DND-41 (cell line): Measurements from ENCODE around the gene LHPP.

Experiments used
- EZH2 ChIP-seq: IDR thresholded peaks from 3 replicates; pipeline ENCODE4 v1.6.1; 2012; ENCODE audit warnings: borderline replicate concordance, low read depth, mild to moderate bottlenecking, moderate library complexity, low read length, inconsistent platforms; ENCODE audit not compliant: severe bottlenecking
- TF ChIP-seq, protein P1 (sequence below): IDR thresholded peaks from 2 replicates; pipeline ENCODE4 v1.5.1; 2012; ENCODE audit warnings: borderline replicate concordance, low read length, moderate library complexity, mild to moderate bottlenecking; ENCODE audit not compliant: poor library complexity, severe bottlenecking; ENCODE audit errors: extremely low read depth

DNA sequence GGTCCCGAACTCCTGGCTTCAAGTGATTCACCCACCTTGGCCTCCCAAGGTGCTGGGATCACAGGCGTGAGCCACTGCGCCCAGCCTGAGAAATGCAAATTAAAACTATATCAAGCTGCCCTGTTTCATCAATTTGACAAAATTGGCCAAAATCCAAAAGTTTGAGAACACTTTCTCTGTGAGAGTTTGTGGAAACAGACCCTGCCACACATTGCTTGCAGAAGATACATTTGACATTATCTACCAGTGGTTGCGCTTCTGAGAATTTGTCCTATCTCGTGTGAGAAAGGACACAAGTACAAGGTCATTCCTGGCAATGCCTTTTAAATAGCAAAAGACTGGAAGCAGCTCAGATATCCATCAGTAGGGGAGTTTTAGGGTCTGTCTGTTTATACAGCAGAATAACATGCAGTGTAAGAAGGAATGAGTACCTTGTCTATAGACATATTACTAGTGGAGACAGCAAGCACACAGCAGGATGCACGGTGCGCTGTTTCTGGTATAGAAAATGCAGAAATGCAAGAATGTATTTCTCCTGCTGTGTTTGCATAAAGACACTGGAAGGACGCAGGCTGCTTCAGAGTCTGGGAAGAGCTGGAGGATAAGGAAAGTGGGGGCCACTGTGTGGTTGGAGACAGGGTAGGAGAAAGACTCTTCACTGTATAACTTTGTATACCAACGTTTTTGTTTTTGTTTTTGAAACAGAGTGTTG, 4.3 kb downstream of the LHPP start:
- TF ChIP-seq, protein P1, sequence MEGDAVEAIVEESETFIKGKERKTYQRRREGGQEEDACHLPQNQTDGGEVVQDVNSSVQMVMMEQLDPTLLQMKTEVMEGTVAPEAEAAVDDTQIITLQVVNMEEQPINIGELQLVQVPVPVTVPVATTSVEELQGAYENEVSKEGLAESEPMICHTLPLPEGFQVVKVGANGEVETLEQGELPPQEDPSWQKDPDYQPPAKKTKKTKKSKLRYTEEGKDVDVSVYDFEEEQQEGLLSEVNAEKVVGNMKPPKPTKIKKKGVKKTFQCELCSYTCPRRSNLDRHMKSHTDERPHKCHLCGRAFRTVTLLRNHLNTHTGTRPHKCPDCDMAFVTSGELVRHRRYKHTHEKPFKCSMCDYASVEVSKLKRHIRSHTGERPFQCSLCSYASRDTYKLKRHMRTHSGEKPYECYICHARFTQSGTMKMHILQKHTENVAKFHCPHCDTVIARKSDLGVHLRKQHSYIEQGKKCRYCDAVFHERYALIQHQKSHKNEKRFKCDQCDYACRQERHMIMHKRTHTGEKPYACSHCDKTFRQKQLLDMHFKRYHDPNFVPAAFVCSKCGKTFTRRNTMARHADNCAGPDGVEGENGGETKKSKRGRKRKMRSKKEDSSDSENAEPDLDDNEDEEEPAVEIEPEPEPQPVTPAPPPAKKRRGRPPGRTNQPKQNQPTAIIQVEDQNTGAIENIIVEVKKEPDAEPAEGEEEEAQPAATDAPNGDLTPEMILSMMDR = no peak
- TF ChIP-seq EZH2 = no peak
